GM19463 (cell line): ENCODE measurements around the gene CRYBG1.
"Not testable (repeated sequence)": the region's sequence is repeated elsewhere in the genome, so short reads cannot be mapped to it uniquely, and the experiment has no call there.

Source experiments
- ATAC-seq: cut with Tn5 transposase; IDR thresholded peaks from one replicate; pipeline ENCODE4 v1.9.1; 2021; ENCODE audit warnings: mild to moderate bottlenecking, moderate library complexity; ENCODE audit not compliant: unreplicated experiment

The CRYBG1 gene

DNA sequence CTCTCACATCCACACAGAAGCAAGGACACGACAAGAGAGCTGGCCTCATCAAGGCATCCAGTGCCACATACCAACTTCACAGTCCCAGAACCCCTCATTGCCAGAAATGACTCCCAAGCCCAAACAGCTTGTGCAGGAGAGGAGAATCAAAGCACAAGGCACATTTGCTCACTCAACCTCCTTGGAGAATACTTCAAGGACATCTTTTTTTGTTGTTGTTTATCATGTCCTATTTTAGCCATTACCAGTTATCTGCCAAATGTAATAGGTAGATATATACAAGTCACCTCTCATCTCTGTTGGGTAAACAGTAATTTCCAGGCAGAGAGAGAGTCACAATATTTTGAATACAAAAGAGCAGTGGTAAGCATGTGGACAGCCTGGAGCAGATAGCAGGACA is 221.0 kb downstream of the CRYBG1 start:
- no peak for ATAC-seq

GRCh38 chr6:106586815-106587415 is 226.4 kb downstream of the CRYBG1 start:
- no peak for ATAC-seq

DNA sequence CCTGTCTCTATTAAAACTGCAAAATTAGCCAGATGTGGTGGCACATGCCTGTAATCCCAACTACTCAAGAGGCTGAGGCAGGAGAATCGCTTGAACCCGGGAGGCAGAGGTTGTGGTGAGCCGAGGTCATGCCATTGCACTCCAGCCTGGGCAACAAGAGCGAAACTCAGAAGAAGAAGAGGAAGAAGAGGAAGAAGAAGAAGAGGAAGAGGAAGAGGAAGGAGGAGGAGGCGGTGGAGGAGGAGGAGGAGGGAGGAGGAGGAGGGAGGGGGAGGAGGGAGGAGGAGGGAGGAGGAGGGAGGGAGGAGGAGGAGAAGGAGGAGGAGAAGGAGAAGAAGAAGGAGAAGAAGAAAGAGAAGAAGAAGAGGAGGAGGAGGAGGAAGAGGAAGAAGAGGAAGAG is 228.4 kb downstream of the CRYBG1 start:
- not testable (repeated sequence) for ATAC-seq

GRCh38 chr6:106591111-106591825 is 230.8 kb downstream of the CRYBG1 start:
- ATAC-seq: no peak

- ATAC-seq: no peak
Observed at GRCh38 chr6:106599440-106599839, 238.9 kb downstream of the CRYBG1 start.

- ATAC-seq: no peak
Observed at GRCh38 chr6:106600329-106600728, 239.8 kb downstream of the CRYBG1 start.

DNA sequence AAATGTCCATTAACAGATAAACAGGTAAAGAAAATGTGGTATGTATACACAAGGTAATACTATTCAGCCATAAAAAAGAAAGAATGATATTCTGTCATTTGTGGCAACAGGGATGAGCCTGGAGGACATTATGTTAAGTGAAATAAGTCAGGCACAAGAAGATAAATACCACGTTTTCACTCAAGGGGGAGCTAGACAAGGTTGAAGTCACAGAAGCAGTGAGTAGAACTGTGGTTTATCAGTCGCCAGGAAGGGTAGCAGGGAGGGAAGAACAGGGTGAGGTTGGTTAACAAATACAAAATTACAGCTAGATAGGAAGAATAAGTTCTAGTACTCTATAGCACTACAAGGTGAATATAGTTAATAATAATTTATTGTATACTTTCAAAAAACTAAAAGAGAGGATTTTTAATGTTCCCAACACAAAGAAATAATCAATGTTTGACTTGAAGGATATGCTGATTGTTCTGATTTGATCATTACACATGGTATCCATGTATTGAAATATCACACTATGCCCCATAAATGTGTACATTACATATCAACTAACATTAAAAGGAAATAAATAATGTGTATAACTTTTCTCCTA is 247.7 kb downstream of the CRYBG1 start:
- ATAC-seq: peak; percentile 73

DNA sequence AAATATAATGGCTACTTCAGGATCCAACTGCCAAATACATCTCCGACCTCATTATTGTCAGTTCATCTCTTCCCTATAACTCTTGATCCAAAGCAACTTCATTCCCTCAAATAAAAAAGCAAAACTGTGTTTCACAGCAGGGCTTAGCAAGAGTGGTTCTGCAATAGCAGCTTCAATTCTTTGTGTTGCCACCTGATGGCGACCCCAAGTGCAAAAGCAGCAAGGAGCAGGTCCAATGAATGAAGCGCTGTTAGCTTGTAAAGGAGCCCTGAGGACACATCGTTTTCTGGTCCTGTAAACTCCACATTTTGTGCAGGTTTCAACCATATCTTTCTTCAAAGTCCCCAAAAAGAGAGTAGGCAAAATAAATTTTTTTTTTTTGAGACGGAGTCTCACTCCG is 249.2 kb downstream of the CRYBG1 start:
- ATAC-seq: no peak

- no peak for ATAC-seq
Observed at GRCh38 chr6:106611030-106611429, 250.5 kb downstream of the CRYBG1 start.

GRCh38 chr6:106612671-106613416 is 252.3 kb downstream of the CRYBG1 start:
- ATAC-seq: no peak

GRCh38 chr6:106613590-106613989 is 253.1 kb downstream of the CRYBG1 start:
- no peak for ATAC-seq

DNA sequence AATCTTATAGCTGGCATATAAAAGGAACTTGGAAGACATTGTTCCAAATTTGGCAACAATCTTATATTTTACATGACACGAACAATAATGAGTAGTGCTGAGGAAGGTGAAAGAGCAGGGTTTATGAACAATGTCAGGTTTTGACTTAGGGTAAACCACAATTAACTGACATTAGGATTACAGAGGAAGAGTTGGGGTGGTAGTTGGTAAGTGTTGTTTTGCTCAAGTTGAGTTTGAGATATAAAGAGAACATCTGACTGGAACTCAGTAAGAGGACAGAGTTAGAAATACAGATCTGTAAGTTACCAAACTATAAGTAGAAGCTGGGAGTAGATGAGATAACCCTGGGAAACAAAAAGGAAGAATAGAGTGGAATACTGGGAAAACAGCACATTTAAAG is 253.6 kb downstream of the CRYBG1 start:
- no peak for ATAC-seq

DNA sequence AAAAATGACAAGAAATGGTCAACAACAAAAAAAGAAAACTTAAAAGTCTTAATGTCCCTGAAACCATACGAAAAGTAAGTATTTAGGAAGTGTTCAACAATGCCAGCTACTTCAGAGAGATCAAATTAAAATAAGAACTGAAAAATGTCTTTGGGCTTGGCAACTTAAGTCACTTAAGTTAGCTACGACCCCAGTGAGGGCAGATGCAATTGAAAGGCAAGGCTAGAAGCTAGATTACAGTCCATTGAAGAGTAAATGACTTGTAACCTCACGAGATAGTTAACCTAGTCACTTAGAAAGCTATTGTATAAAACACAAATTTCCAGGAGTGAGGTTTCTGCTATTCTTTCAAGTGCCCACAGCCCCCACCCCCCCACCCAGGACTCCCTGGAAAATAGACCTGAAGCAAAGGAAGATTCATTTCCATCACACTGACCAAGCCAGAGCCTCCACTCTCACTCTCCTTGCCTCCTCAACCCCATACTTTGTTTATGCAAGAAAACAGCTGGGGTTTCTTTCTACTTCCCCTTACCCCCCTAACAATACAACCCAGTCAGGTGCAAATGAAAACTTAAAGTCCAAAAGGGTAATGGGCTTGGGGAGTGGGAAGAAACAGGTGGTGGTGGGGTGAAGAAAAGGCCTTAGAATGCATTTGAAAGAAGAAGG is 254.2 kb downstream of the CRYBG1 start:
- ATAC-seq: no peak

DNA sequence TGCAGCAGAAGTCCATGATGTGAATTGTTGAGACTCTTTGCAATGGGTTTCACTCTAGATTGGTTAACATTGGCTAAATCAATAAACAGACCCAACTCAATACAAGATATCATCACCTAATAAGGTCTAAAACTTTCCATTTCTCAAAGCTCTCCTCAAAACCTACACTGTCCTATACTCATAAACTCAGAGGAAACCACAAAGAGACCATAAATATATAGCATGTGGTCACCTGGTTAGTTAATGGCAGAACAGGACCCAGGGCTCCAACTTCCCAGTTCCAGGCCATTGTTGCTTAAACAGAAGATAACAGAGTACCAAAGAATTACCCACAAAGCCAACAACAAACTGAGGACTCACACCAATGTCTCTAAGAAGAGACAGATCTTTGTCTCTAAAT is 256.8 kb downstream of the CRYBG1 start:
- ATAC-seq: peak; percentile 76

DNA sequence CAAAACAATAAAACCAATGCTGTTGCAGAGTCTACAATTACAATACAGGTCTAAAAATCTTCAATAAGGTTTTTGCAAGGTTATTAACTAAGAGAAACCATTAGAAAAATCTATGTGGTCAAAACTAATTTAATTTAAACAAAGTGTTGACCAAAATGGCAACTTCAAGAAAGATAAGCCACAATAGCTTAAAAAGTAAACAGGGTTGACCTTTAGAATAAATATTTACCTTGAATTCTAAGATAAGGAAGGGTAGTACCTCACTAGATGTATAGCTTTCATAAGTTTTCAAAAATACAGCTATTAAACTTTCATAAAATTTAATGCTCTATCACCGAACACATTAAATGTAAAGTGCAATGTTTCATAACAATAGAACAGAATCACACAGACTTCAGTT is 257.3 kb downstream of the CRYBG1 start:
- ATAC-seq: no peak

DNA sequence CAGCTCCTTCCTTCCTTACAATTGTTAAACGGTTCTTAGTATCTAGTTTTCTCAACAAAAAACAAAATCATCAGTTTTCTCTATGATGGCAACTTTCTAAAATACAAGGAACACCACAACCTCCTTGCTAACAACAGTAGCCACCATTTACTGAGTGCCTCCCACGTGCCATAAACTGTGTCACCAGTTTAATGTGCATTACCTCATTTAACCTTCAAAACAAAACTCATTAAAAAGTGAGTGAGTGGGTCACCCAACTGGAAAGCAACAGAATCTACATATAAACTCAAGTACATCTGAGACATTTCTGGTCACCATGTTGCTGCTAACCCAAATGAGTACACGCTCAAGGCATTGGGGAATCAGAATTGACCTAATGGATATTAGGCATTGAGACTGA is 257.8 kb downstream of the CRYBG1 start:
- no peak for ATAC-seq

GRCh38 chr6:106619223-106619622 is 258.7 kb downstream of the CRYBG1 start:
- no peak for ATAC-seq

DNA sequence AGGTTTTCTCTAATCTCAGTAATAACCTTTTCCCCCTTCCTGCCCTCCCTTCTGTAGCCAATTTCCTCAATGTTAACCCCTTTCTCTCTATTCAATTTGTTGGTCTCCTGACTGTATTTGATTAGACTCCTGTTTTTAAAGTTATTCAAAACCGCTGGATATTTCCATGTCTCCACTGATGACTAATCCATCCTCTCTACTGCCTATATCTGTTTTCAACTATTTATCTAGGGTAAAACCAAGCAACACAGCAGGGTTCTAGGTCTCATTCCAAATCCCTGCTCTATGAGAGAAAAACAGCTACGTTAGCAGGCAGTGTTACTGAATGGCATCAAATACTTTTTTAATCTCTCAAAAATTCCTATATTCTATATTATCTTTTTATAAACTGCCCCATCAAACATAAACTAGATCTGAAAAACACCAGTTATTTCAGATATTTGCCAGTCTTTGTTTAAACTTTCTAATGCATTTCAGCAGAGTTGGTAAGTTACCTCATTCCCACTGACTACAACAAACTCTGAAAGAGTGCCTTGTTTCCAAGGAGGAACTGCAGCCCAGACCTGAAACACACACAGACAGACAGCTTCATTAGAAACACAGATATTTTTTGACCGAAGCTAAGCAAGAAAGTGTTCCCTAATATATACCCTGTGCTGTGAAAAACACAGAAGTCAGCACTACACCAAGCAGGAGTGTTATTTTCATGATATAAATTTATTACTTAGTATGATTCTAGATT is 260.6 kb downstream of the CRYBG1 start:
- no peak for ATAC-seq
